Effector memory CD8-positive, alpha-beta T cell (primary cell): ENCODE results near the gene C9orf50.
A peak's percentile ranks its signal among the peaks of the same experiment; 100 is the strongest.

Experiments
- ATAC-seq: fragments of 150-1000 bp; cut with Tn5 transposase; replicated peaks from 2 replicates; pipeline ENCODE4 v1.10.0; 2021; ENCODE audit warnings: mild to moderate bottlenecking, moderate library complexity
- DNase-seq, 3 experiments: peaks; one replicate each; pipeline ENCODE4 v3.0.0; 2021
- H3K27ac Mint-ChIP-seq, 2 donors: one replicate each; pipeline ENCODE4 v1.8.0; 2022; ENCODE audit warnings: mild to moderate bottlenecking in 2 of 2, mixed read lengths in 2 of 2, moderate library complexity in 2 of 2
- H3K27me3 Mint-ChIP-seq, 2 donors: one replicate each; pipeline ENCODE4 v1.8.0; 2022; ENCODE audit warnings: mixed read lengths in 2 of 2
- H3K36me3 Mint-ChIP-seq: one replicate; pipeline ENCODE4 v1.8.0; 2022; ENCODE audit warnings: mild to moderate bottlenecking, moderate library complexity, mixed read lengths; ENCODE audit not compliant: insufficient read depth
- H3K4me1 Mint-ChIP-seq, 2 donors: one replicate each; pipeline ENCODE4 v1.8.0; 2022; ENCODE audit warnings: low read depth in 2 of 2, mixed read lengths in 2 of 2
- H3K4me3 Mint-ChIP-seq, 2 donors: one replicate each; pipeline ENCODE4 v1.8.0; 2022; ENCODE audit warnings: mild to moderate bottlenecking in 2 of 2, mixed read lengths in 2 of 2, moderate library complexity in 2 of 2
- H3K9me3 Mint-ChIP-seq, 2 donors: one replicate each; pipeline ENCODE4 v1.8.0; 2022; ENCODE audit warnings: mixed read lengths in 2 of 2

C9orf50 gene

GRCh38 chr9:129569502-129570449 lies 51.1 kb downstream of the C9orf50 start:
- H3K36me3 Mint-ChIP-seq: peaks cover 3% of the 10 kb centered on the region
- ATAC-seq: peak; percentile 45
- peak overlapping the region; percentile 75 to 79 for H3K4me3 Mint-ChIP-seq
- DNase-seq: no peak
- peak overlapping the region in 1 of 2 donors; percentile 25 for H3K27ac Mint-ChIP-seq
- H3K27me3 Mint-ChIP-seq: peaks cover 31 to 60% of the 10 kb centered on the region in 2 donors
- no peaks in the 10 kb centered on the region for H3K9me3 Mint-ChIP-seq
- H3K4me1 Mint-ChIP-seq: peaks cover 16 to 19% of the 10 kb centered on the region in 2 donors

- Mint-ChIP-seq H3K27me3 (peaks cover 31 to 60% of the 10 kb centered on the region in 2 donors), H3K36me3 (peaks cover 3% of the 10 kb centered on the region), H3K9me3 (no peaks in the 10 kb centered on the region), H3K4me3 (peak overlapping the region; percentile 75 to 79), H3K27ac (peak overlapping the region in 1 of 2 donors; percentile 25), H3K4me1 (peaks cover 16 to 19% of the 10 kb centered on the region in 2 donors)
- DNase-seq (no peak), ATAC-seq (peak; percentile 44)
Measured at GRCh38 chr9:129568560-129569501, 52.1 kb downstream of the C9orf50 start.

DNA sequence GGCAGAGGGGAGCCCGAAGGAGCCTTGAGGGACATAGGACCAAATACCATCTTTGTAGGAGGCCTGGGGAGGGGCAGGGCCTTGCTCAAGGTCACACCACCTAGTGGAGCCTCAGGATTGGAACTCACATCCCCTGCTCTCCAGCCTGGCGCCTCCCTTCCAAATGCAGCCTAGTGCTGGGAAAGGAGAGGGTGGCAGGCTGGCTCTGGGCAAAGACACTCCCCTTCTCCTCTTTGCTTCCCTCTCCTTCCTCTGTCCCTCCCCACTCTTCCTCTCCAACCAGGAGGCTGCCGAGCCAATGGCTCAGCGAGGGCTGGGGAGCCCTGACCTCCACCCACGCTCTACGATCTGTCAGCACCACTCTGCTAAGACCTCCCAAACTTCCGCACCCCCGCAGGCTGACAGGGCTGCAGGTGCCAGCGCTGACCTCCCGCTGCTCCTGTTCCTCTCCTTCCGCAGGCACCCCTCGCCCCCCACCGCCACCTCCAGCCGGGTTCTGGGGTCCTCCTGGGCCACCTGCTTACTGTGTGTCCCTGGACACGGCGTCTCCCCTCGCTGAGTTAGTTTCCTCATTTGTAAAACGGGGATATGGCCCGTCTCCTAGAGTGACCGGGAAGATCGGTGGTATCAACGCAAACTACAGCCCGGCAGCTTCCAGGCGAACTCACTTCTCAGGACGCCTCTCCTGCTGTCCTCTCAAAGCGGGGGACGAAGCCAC lies 52.9 kb downstream of the C9orf50 start:
- H3K9me3 Mint-ChIP-seq: no peaks in the 10 kb centered on the region
- ATAC-seq (no peak), DNase-seq (no peak)

DNA sequence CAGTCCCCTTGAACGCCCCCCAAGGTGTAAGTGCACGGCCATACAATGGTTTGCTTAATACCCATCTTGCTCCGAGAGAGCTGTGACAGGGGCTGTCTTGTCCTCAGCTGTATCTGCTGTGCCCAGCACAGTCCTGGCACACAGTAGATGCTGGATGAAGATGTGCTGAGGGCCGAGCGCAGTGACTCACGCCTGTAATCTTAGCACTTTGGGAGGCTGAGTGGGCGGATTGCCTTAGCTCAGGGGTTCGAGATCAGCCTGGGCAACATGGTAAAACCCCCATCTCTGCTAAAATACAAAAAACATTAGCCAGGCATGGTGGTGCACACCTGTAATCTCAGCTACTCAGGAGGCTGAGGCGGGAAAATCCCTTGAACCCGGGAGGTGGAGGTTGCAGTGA lies 53.6 kb downstream of the C9orf50 start:
- no peak for ATAC-seq
- H3K4me1 Mint-ChIP-seq: peaks cover 13 to 19% of the 10 kb centered on the region in 2 donors
- peak overlapping the region; percentile 70 to 73 for H3K4me3 Mint-ChIP-seq
- H3K27ac Mint-ChIP-seq: no peak overlapping the region
- peaks cover 31 to 60% of the 10 kb centered on the region in 2 donors for H3K27me3 Mint-ChIP-seq
- DNase-seq: no peak
- H3K36me3 Mint-ChIP-seq: peaks cover 3% of the 10 kb centered on the region
- H3K9me3 Mint-ChIP-seq: no peaks in the 10 kb centered on the region

More for the DNA sequence above, 52.9 kb downstream of the C9orf50 start:
- peaks cover 13 to 19% of the 10 kb centered on the region in 2 donors for H3K4me1 Mint-ChIP-seq
- H3K36me3 Mint-ChIP-seq: peaks cover 3% of the 10 kb centered on the region
- H3K4me3 Mint-ChIP-seq: peak overlapping the region; percentile 70 to 73
- H3K27me3 Mint-ChIP-seq: peaks cover 31 to 60% of the 10 kb centered on the region in 2 donors
- H3K27ac Mint-ChIP-seq: no peak overlapping the region

GRCh38 chr9:129566563-129567266 lies 54.2 kb downstream of the C9orf50 start:
- Mint-ChIP-seq H3K36me3 (peaks cover 3% of the 10 kb centered on the region), H3K4me3 (no peak overlapping the region), H3K4me1 (peaks cover 13 to 19% of the 10 kb centered on the region in 2 donors), H3K27me3 (peaks cover 31 to 54% of the 10 kb centered on the region in 2 donors), H3K27ac (no peak overlapping the region), H3K9me3 (no peaks in the 10 kb centered on the region)
- DNase-seq (no peak), ATAC-seq (no peak)

GRCh38 chr9:129562917-129563316 lies 58.0 kb downstream of the C9orf50 start:
- peaks cover under 1% of the 10 kb centered on the region in 2 donors for H3K4me1 Mint-ChIP-seq
- no peaks in the 10 kb centered on the region for H3K9me3 Mint-ChIP-seq
- no peaks in the 10 kb centered on the region for H3K36me3 Mint-ChIP-seq
- no peak overlapping the region for H3K4me3 Mint-ChIP-seq
- H3K27me3 Mint-ChIP-seq: peaks cover 30 to 44% of the 10 kb centered on the region in 2 donors
- no peak overlapping the region for H3K27ac Mint-ChIP-seq
- ATAC-seq (no peak), DNase-seq (no peak)

DNA sequence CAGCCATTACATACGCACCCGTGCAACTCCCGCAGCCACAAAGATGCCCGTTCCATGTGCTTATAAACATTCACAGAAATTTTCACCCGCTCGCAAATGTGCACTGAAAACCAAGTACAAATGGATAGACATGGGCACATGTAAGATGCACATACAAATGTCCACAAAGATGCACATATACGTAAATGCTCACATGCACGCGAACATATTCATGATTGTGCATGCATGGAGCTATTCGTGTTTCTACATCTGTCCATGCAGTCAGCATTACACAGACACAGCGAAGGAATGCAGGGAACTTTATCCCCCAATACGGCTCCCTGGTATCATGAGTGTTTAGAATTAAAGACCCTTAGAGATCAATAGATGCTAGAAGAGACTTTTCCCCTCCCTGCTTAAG lies 58.4 kb downstream of the C9orf50 start:
- no peak for ATAC-seq
- Mint-ChIP-seq H3K4me1 (no peaks in the 10 kb centered on the region), H3K9me3 (no peaks in the 10 kb centered on the region)

More for the DNA sequence above, 58.4 kb downstream of the C9orf50 start:
- peaks cover 28 to 40% of the 10 kb centered on the region in 2 donors for H3K27me3 Mint-ChIP-seq
- no peaks in the 10 kb centered on the region for H3K36me3 Mint-ChIP-seq
- DNase-seq: no peak
- H3K4me3 Mint-ChIP-seq: no peak overlapping the region
- H3K27ac Mint-ChIP-seq: no peak overlapping the region
